ENCODE measurements around the gene NUP133. TPM values are rescaled to one million over a fixed set of nuclear protein-coding genes. Genes with fewer than 3 reads are reported as not detected.

Gene NUP133

DNA sequence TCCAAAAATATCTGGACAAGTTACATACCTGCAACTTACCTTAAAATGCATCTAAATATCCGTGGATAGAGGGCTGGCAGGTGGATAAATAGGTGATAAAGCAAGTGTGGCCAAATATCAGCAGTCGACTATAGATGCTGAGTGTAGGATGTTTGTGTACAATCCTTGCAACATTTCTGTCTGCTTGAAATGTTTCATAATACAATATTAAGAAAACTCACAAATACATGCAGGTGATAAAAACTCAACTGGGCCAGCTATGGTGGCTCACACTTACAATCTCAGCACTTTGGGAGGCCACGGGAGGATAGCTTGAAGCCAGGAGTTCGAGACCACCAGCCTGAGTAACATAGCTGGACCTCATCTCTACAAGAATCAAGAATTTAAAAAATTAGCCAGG, 115.2 kb downstream of the NUP133 start:
- no peaks in the 10 kb centered on the region for H3K79me1 ChIP-seq (replicated peaks; ENCODE audit: low read length, poor library complexity, severe bottlenecking)

More for the DNA sequence above, 115.2 kb downstream of the NUP133 start:
- WGBS, result 85% methylated on average over 2 of the region's 4 CpGs
- no peak overlapping the region for H2BK15ac ChIP-seq (ENCODE audit: low read depth, poor library complexity, severe bottlenecking)
- H3K23ac ChIP-seq (ENCODE audit: low read length in 2 of 2), result no peak overlapping the region
- H2BK5ac ChIP-seq (ENCODE audit: low read depth, low read length, poor library complexity, severe bottlenecking), result no peak overlapping the region
- no peak overlapping the region for H3K4me2 ChIP-seq (ENCODE audit: low read length, poor library complexity, severe bottlenecking)
- no peak for DNase-seq
- no peak overlapping the region for H3K9ac ChIP-seq (ENCODE audit: low read length)
- no peak overlapping the region for H3K27ac ChIP-seq (ENCODE audit: low read length, poor library complexity, severe bottlenecking)
- H2AK5ac ChIP-seq (ENCODE audit: low read length, severe bottlenecking), result no peak overlapping the region
- H3K14ac ChIP-seq (ENCODE audit: low read length in 2 of 2), result no peak overlapping the region
- H3K36me3 ChIP-seq (ENCODE audit: control insufficient read depth in 1 of 2, insufficient read depth in 2 of 2, low read depth in 1 of 2, low read length in 2 of 2), result no peaks in the 10 kb centered on the region
- H2BK120ac ChIP-seq (ENCODE audit: low read depth, low read length), result no peak overlapping the region
- H3K4ac ChIP-seq (ENCODE audit: low read depth in 1 of 2, low read length in 2 of 2), result no peak overlapping the region
- H3K18ac ChIP-seq (ENCODE audit: low read depth in 1 of 2, low read length in 2 of 2), result no peak overlapping the region
- H3K9me3 ChIP-seq (ENCODE audit: control insufficient read depth, low read length), result no peaks in the 10 kb centered on the region
- H3K4me1 ChIP-seq (ENCODE audit: control insufficient read depth, insufficient read depth, low read depth, low read length), result no peaks in the 10 kb centered on the region
- H2BK12ac ChIP-seq (ENCODE audit: low read length in 2 of 2), result no peak overlapping the region
- no peak overlapping the region for H4K8ac ChIP-seq (ENCODE audit: low read length)
- H3K4me3 ChIP-seq (ENCODE audit: insufficient read depth in 1 of 2, low read depth in 1 of 2, low read length in 2 of 2), result no peak overlapping the region
- peaks cover 7 to 26% of the 10 kb centered on the region in 2 experiments for H3K27me3 ChIP-seq (ENCODE audit: control insufficient read depth in 1 of 2, insufficient read depth in 1 of 2, low read length in 2 of 2)
- H4K91ac ChIP-seq (ENCODE audit: low read length), result no peak overlapping the region
- H2AFZ ChIP-seq (ENCODE audit: low read depth, low read length), result no peak overlapping the region

Small RNA genes lying within 50 kb of the gene (small RNA-seq; reads per million reads assigned to genes)
- not detected for gene RN7SKP276 (ENCODE audit: low read depth)
- gene RNA5SP78 (ENCODE audit: low read depth), result not detected
- not detected for gene RNU4-21P (ENCODE audit: low read depth)
